ENCODE results near the gene IQSEC1. TPM values are rescaled to one million over a fixed set of nuclear protein-coding genes. Genes with fewer than 3 reads are reported as not detected.

Gene IQSEC1
- total and polyA plus RNA-seq, 4 experiments from 2014 or later: 11.9 to 82.0 (median 62.3) TPM

DNA sequence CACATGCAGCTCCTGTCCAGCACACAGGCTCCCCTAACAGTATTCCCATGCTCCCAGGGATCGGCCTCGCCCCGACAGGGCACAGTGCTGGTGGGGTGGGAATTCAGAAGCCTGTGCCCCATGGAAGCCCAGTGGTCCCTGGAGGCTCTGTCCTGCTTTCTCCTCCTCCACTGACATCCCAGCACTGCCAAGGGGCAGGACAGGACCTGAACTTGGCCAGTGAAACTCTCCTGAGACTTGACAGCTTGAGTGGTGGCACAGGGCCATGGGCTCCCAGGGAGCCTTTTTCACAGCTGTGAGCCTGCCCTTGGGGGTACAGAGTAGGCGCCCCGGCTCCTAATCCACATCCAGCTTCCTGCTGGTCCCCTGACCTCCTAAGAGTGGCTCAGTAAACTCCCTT is 38.4 kb downstream of the IQSEC1 start:
- no peak for DNase-seq
- ChIA-PET POLR2A (ENCODE audit: partially characterized antibody) (no interaction called here), CTCF (ENCODE audit: partially characterized antibody) (interaction anchor here (0.9 kb wide), 1 partner anchor 57 kb away, joined by 3 read pairs; no protein-coding TSS in a partner anchor)
- no peak overlapping the region for H3K27ac ChIP-seq (ENCODE audit: low read depth, low read length)
- intact Hi-C loops (cut with micrococcal nuclease): no loop called here
- no peaks in the 10 kb centered on the region for H3K9me3 ChIP-seq (ENCODE audit: control insufficient read depth in 1 of 2, low read length in 2 of 2)
- peak overlapping the region in 1 of 8 donors; percentile 39 for H3K4me3 Mint-ChIP-seq
- no peaks in the 10 kb centered on the region for H3K27me3 ChIP-seq (ENCODE audit: insufficient read depth, low read length)
- no peaks in the 10 kb centered on the region for H3K9me3 Mint-ChIP-seq
- H3K4me3 ChIP-seq (ENCODE audit: low read length in 2 of 2): no peak overlapping the region
- H3K27ac Mint-ChIP-seq: peak overlapping the region in 2 of 7 donors; percentile 3 to 13
- H3K36me3 ChIP-seq (ENCODE audit: insufficient read depth, low read length): no peaks in the 10 kb centered on the region
- H3K36me3 Mint-ChIP-seq: peaks cover 0 to 4% of the 10 kb centered on the region in 2 donors
- H3K4me1 Mint-ChIP-seq: peaks cover 0 to 2% (median 0%) of the 10 kb centered on the region in 4 donors
- H3K4me1 ChIP-seq (ENCODE audit: insufficient read depth, low read length): no peaks in the 10 kb centered on the region
- H3K27me3 Mint-ChIP-seq: no peaks in the 10 kb centered on the region

DNA sequence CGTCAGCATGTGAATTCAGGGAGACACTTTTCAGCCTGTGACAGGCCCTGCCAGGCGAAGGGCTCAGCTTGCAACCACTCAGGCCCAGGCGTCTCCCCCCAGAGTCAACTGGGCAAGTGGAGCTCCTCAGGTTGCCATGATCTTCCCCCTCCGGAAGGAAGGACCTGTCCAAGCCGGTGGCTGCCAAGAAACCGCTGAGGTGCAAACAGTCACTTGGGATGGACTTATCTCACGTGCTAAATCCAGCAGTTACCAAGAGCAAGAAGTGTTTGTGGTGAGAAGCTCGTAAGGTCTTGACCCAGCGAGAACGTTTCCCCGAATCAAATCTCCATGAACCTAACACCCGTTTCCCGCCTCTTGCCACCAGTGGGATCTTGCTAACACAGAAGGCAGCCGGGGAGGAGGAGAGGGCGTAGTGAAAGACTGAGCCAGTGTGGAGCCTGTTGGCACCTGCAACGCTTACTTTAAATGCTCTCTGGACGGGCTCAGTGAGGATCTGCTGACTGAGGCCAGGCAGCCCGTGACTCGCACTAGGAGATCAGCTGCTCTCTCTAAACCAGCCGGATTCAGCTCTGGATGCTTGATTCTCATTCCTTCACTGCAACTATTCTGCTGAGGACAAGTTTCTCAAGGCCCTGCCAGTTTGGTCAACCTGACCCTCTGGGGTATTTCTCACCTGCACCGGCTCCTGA is 39.0 kb downstream of the IQSEC1 start:
- ChIA-PET POLR2A (ENCODE audit: partially characterized antibody) (no interaction called here), CTCF (ENCODE audit: partially characterized antibody) (interaction anchor here (0.9 kb wide), 1 partner anchor 58 kb away, joined by 3 read pairs; no protein-coding TSS in a partner anchor)
- no peaks in the 10 kb centered on the region for H3K4me1 ChIP-seq (ENCODE audit: insufficient read depth, low read length)
- H3K27ac Mint-ChIP-seq: no peak overlapping the region
- no peaks in the 10 kb centered on the region for H3K9me3 ChIP-seq (ENCODE audit: control insufficient read depth in 1 of 2, low read length in 2 of 2)
- H3K36me3 Mint-ChIP-seq: peaks cover 0 to 4% of the 10 kb centered on the region in 2 donors
- intact Hi-C loops (cut with micrococcal nuclease): no loop called here
- H3K4me3 Mint-ChIP-seq: no peak overlapping the region
- no peaks in the 10 kb centered on the region for H3K36me3 ChIP-seq (ENCODE audit: insufficient read depth, low read length)
- peaks cover 0 to 2% (median 0%) of the 10 kb centered on the region in 4 donors for H3K4me1 Mint-ChIP-seq
- no peak overlapping the region for H3K27ac ChIP-seq (ENCODE audit: low read depth, low read length)
- no peak overlapping the region for H3K4me3 ChIP-seq (ENCODE audit: low read length in 2 of 2)
- no peaks in the 10 kb centered on the region for H3K27me3 Mint-ChIP-seq
- H3K9me3 Mint-ChIP-seq: no peaks in the 10 kb centered on the region
- no peaks in the 10 kb centered on the region for H3K27me3 ChIP-seq (ENCODE audit: insufficient read depth, low read length)
- DNase-seq: no peak

- Mint-ChIP-seq H3K9me3 (no peaks in the 10 kb centered on the region), H3K36me3 (peaks cover 0 to 4% of the 10 kb centered on the region in 2 donors), H3K4me3 (no peak overlapping the region), H3K4me1 (peaks cover 0 to 2% (median 0%) of the 10 kb centered on the region in 4 donors), H3K27me3 (no peaks in the 10 kb centered on the region), H3K27ac (peak overlapping the region in 1 of 7 donors; percentile 57)
- H3K27ac ChIP-seq (ENCODE audit: low read depth, low read length): no peak overlapping the region
- H3K36me3 ChIP-seq (ENCODE audit: insufficient read depth, low read length): no peaks in the 10 kb centered on the region
- intact Hi-C loops (cut with micrococcal nuclease): no loop called here
- ChIA-PET POLR2A (ENCODE audit: partially characterized antibody) (no interaction called here), CTCF (ENCODE audit: partially characterized antibody) (no interaction called here)
- no peaks in the 10 kb centered on the region for H3K9me3 ChIP-seq (ENCODE audit: control insufficient read depth in 1 of 2, low read length in 2 of 2)
- DNase-seq: no peak
- no peaks in the 10 kb centered on the region for H3K27me3 ChIP-seq (ENCODE audit: insufficient read depth, low read length)
- H3K4me3 ChIP-seq (ENCODE audit: low read length in 2 of 2): no peak overlapping the region
- no peaks in the 10 kb centered on the region for H3K4me1 ChIP-seq (ENCODE audit: insufficient read depth, low read length)
Observed at GRCh38 chr3:13032206-13032605, 41.0 kb downstream of the IQSEC1 start.

DNA sequence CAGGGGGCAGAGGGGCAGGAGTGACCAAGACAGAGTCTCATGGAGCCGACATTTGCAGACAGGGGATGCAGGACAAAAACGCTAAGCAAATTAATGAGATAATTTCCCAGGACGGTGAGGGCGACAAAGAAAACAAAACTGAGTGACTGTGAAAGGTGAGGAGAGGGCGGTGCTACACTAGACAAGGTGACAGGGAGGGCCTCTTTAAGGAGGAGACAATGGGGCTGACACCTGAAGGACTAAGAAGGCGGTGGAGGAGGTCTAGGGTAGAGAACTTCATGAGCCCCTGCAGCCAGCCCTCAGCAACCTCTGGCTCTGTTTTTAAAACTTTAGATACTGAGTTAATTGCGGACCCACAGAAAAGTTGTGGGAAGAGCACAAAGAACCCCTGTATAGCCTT is 41.6 kb downstream of the IQSEC1 start:
- POLR2A ChIA-PET (ENCODE audit: partially characterized antibody): no interaction called here
- CTCF ChIA-PET (ENCODE audit: partially characterized antibody): no interaction called here
- peak overlapping the region in 2 of 7 donors; percentile 26 to 40 for H3K27ac Mint-ChIP-seq
- H3K4me3 ChIP-seq (ENCODE audit: low read length in 2 of 2): no peak overlapping the region
- H3K4me1 Mint-ChIP-seq: peaks cover 0 to 2% (median 0%) of the 10 kb centered on the region in 4 donors
- H3K27me3 ChIP-seq (ENCODE audit: insufficient read depth, low read length): no peaks in the 10 kb centered on the region
- H3K4me1 ChIP-seq (ENCODE audit: insufficient read depth, low read length): no peaks in the 10 kb centered on the region
- no peaks in the 10 kb centered on the region for H3K27me3 Mint-ChIP-seq
- H3K4me3 Mint-ChIP-seq: peak overlapping the region in 1 of 8 donors; percentile 34
- no peaks in the 10 kb centered on the region for H3K36me3 ChIP-seq (ENCODE audit: insufficient read depth, low read length)
- intact Hi-C loops (cut with micrococcal nuclease): no loop called here
- no peak for DNase-seq
- no peaks in the 10 kb centered on the region for H3K9me3 ChIP-seq (ENCODE audit: control insufficient read depth in 1 of 2, low read length in 2 of 2)
- H3K36me3 Mint-ChIP-seq: peaks cover 0 to 4% of the 10 kb centered on the region in 2 donors
- H3K27ac ChIP-seq (ENCODE audit: low read depth, low read length): no peak overlapping the region
- H3K9me3 Mint-ChIP-seq: no peaks in the 10 kb centered on the region

- Mint-ChIP-seq H3K27ac (no peak overlapping the region), H3K4me1 (peaks cover 0 to 2% (median 0%) of the 10 kb centered on the region in 4 donors), H3K36me3 (peaks cover 0 to under 1% of the 10 kb centered on the region in 2 donors), H3K4me3 (no peak overlapping the region), H3K9me3 (no peaks in the 10 kb centered on the region), H3K27me3 (no peaks in the 10 kb centered on the region)
- CTCF ChIA-PET (ENCODE audit: partially characterized antibody): interaction anchor here (0.8 kb wide), 1 partner anchor 21 kb away, joined by 3 read pairs; no protein-coding TSS in a partner anchor
- no peaks in the 10 kb centered on the region for H3K27me3 ChIP-seq (ENCODE audit: insufficient read depth, low read length)
- H3K4me3 ChIP-seq (ENCODE audit: low read length in 2 of 2): no peak overlapping the region
- no peaks in the 10 kb centered on the region for H3K9me3 ChIP-seq (ENCODE audit: control insufficient read depth in 1 of 2, low read length in 2 of 2)
- DNase-seq: no peak
- no peaks in the 10 kb centered on the region for H3K36me3 ChIP-seq (ENCODE audit: insufficient read depth, low read length)
- intact Hi-C loops (cut with micrococcal nuclease): no loop called here
- H3K4me1 ChIP-seq (ENCODE audit: insufficient read depth, low read length): no peaks in the 10 kb centered on the region
- no peak overlapping the region for H3K27ac ChIP-seq (ENCODE audit: low read depth, low read length)
- POLR2A ChIA-PET (ENCODE audit: partially characterized antibody): no interaction called here
Observed at GRCh38 chr3:13030684-13031083, 42.5 kb downstream of the IQSEC1 start.

- H3K27ac ChIP-seq (ENCODE audit: low read depth, low read length): no peak overlapping the region
- H3K9me3 Mint-ChIP-seq: no peaks in the 10 kb centered on the region
- no peak overlapping the region for H3K4me3 Mint-ChIP-seq
- intact Hi-C loops (cut with micrococcal nuclease): no loop called here
- no peaks in the 10 kb centered on the region for H3K36me3 Mint-ChIP-seq
- H3K4me1 ChIP-seq (ENCODE audit: insufficient read depth, low read length): no peaks in the 10 kb centered on the region
- CTCF ChIA-PET (ENCODE audit: partially characterized antibody): interaction anchor here (1.3 kb wide), 1 partner anchor 62 kb away, joined by 3 read pairs; no protein-coding TSS in a partner anchor
- peak overlapping the region in 1 of 7 donors; percentile 63 for H3K27ac Mint-ChIP-seq
- POLR2A ChIA-PET (ENCODE audit: partially characterized antibody): interaction anchor here (0.9 to 1.0 kb wide), 2 partner anchors 13 to 15 kb away, joined by 3 read pairs; no protein-coding TSS in a partner anchor
- peaks cover 0 to 6% (median under 1%) of the 10 kb centered on the region in 4 donors for H3K4me1 Mint-ChIP-seq
- no peaks in the 10 kb centered on the region for H3K27me3 Mint-ChIP-seq
- H3K4me3 ChIP-seq (ENCODE audit: low read length in 2 of 2): no peak overlapping the region
- DNase-seq: no peak
- no peaks in the 10 kb centered on the region for H3K27me3 ChIP-seq (ENCODE audit: insufficient read depth, low read length)
- H3K9me3 ChIP-seq (ENCODE audit: control insufficient read depth in 1 of 2, low read length in 2 of 2): no peaks in the 10 kb centered on the region
- no peaks in the 10 kb centered on the region for H3K36me3 ChIP-seq (ENCODE audit: insufficient read depth, low read length)
Observed at GRCh38 chr3:13028010-13028821, 45.0 kb downstream of the IQSEC1 start.

- Histone ChIP-seq H3K27me3 (ENCODE audit: insufficient read depth, low read length) (no peaks in the 10 kb centered on the region), H3K4me3 (ENCODE audit: low read length in 2 of 2) (no peak overlapping the region), H3K36me3 (ENCODE audit: insufficient read depth, low read length) (no peaks in the 10 kb centered on the region), H3K4me1 (ENCODE audit: insufficient read depth, low read length) (no peaks in the 10 kb centered on the region), H3K27ac (ENCODE audit: low read depth, low read length) (no peak overlapping the region), H3K9me3 (ENCODE audit: control insufficient read depth in 1 of 2, low read length in 2 of 2) (no peaks in the 10 kb centered on the region)
- ChIA-PET CTCF (ENCODE audit: partially characterized antibody) (interaction anchor here (1.3 kb wide), 1 partner anchor 63 kb away, joined by 3 read pairs; no protein-coding TSS in a partner anchor), POLR2A (ENCODE audit: partially characterized antibody) (interaction anchor here (1.1 kb wide), 1 partner anchor 15 kb away, joined by 3 read pairs; no protein-coding TSS in a partner anchor)
- Mint-ChIP-seq H3K9me3 (no peaks in the 10 kb centered on the region), H3K36me3 (no peaks in the 10 kb centered on the region), H3K4me3 (no peak overlapping the region), H3K27me3 (no peaks in the 10 kb centered on the region), H3K27ac (peak overlapping the region in 1 of 7 donors; percentile 9), H3K4me1 (peaks cover 0 to 6% (median under 1%) of the 10 kb centered on the region in 4 donors)
- intact Hi-C loops (cut with micrococcal nuclease): no loop called here
- DNase-seq: no peak
Observed at GRCh38 chr3:13027154-13027553, 46.1 kb downstream of the IQSEC1 start.

Data from CD4-positive, alpha-beta memory T cell (primary cell).